HEK293T (cell line): ENCODE data around the gene PLEKHH1.

Experiments used
- CTCF ChIA-PET: fragments of 350-600 bp; formaldehyde crosslinking; extraction: SDS; loops from one replicate; lab custom pipeline; 2021; ENCODE audit warnings: antibody characterized with exemption, inconsistent platforms; lab: Yijun Ruan, JAX
- POLR2A ChIA-PET: fragments of 350-600 bp; formaldehyde crosslinking; extraction: SDS; loops from one replicate; lab custom pipeline; 2020; ENCODE audit warnings: antibody characterized with exemption, inconsistent platforms; lab: Yijun Ruan, JAX
- DNase-seq: peaks from one replicate; pipeline ENCODE4 v3.0.0; 2012; ENCODE audit warnings: mixed read lengths; ENCODE audit errors: extremely low spot score
- ARNT ChIP-seq: fragments of 450-650 bp; IDR thresholded peaks from 2 replicates; pipeline ENCODE4 v1.6.1; 2017; ENCODE audit warnings: mild to moderate bottlenecking
- BHLHE40 ChIP-seq: fragments of 450-650 bp; IDR thresholded peaks from 2 replicates; pipeline ENCODE4 v1.6.1; 2016; ENCODE audit warnings: mild to moderate bottlenecking, moderate library complexity, borderline replicate concordance
- CTBP1 ChIP-seq: fragments of 450-650 bp; IDR thresholded peaks from 2 replicates; pipeline ENCODE4 v1.6.1; 2016; ENCODE audit warnings: borderline replicate concordance
- ELF4 ChIP-seq: fragments of 450-650 bp; IDR thresholded peaks from 2 replicates; pipeline ENCODE4 v1.6.1; 2017; ENCODE audit warnings: antibody characterized with exemption
- FOXA1 ChIP-seq: fragments of 450-650 bp; IDR thresholded peaks from 2 replicates; pipeline ENCODE4 v1.6.1; 2016; ENCODE audit warnings: mild to moderate bottlenecking
- FOXK2 ChIP-seq: fragments of 450-650 bp; IDR thresholded peaks from 2 replicates; pipeline ENCODE4 v1.6.1; 2016; ENCODE audit warnings: mild to moderate bottlenecking
- FOXM1 ChIP-seq: fragments of 450-650 bp; IDR thresholded peaks from 2 replicates; pipeline ENCODE4 v1.6.1; 2017; ENCODE audit warnings: mild to moderate bottlenecking, borderline replicate concordance
- HDGF ChIP-seq: fragments of 450-650 bp; IDR thresholded peaks from 2 replicates; pipeline ENCODE4 v1.6.1; 2017; ENCODE audit warnings: antibody characterized with exemption, borderline replicate concordance
- L3MBTL2 ChIP-seq: fragments of 450-650 bp; conservative IDR thresholded peaks from 2 replicates; pipeline ENCODE4 v1.6.1; 2016; ENCODE audit warnings: mild to moderate bottlenecking
- LEF1 ChIP-seq: fragments of 450-650 bp; IDR thresholded peaks from 2 replicates; pipeline ENCODE4 v1.6.1; 2017; ENCODE audit warnings: mild to moderate bottlenecking, borderline replicate concordance
- NFRKB ChIP-seq: fragments of 450-650 bp; IDR thresholded peaks from 2 replicates; pipeline ENCODE4 v1.6.1; 2016; ENCODE audit warnings: mild to moderate bottlenecking, moderate library complexity
- PKNOX1 ChIP-seq: fragments of 450-650 bp; IDR thresholded peaks from 2 replicates; pipeline ENCODE4 v1.6.1; 2016
- SP1 ChIP-seq: fragments of 450-650 bp; IDR thresholded peaks from 2 replicates; pipeline ENCODE4 v1.6.1; 2017
- SUZ12 ChIP-seq: fragments of 450-650 bp; IDR thresholded peaks from 2 replicates; pipeline ENCODE4 v1.6.1; 2016; ENCODE audit warnings: mild to moderate bottlenecking
- TARDBP ChIP-seq: fragments of 450-650 bp; IDR thresholded peaks from 2 replicates; pipeline ENCODE4 v1.6.1; 2016
- ZNF384 ChIP-seq: fragments of 450-650 bp; IDR thresholded peaks from 2 replicates; pipeline ENCODE4 v1.6.1; 2016

The PLEKHH1 gene

DNA sequence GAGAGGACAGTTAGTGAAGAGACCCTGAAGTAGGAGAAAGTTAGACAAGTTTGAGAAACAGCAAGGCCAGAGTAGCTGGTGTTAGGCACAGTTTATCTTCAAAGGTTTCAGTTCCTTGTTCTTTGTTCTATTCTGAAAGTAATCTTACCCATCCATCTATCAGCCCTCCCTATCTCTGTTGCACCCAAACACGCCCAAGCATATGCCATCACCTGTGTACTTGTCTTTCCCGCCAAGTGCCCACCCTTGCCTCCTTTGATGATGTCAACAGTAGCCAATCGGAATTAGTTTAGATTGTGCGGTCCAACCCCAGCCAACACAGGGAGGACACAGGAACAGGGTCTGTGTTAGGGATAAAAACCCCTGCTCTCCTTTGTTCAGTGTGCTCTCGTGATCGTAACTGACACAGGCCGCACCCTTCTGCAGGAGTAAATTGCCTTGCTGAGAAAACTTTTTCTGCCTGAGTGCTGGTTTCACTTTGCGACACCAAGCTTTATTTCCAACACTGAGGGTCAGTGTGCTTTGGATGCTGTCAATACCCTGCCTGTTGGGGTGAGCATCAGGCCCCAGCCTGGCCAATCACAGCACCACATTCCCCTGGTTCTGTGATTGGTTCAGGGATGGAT lies 39.9 kb upstream of the PLEKHH1 start:
- DNase-seq = no peak
- ChIA-PET POLR2A (no interaction called here), CTCF (no interaction called here)
- TF ChIP-seq CTBP1 (no peak), ARNT (no peak), HDGF (no peak), ZNF384 (no peak), L3MBTL2 (no peak), NFRKB (no peak), SUZ12 (no peak), FOXK2 (no peak), SP1 (no peak), FOXA1 (no peak)

DNA sequence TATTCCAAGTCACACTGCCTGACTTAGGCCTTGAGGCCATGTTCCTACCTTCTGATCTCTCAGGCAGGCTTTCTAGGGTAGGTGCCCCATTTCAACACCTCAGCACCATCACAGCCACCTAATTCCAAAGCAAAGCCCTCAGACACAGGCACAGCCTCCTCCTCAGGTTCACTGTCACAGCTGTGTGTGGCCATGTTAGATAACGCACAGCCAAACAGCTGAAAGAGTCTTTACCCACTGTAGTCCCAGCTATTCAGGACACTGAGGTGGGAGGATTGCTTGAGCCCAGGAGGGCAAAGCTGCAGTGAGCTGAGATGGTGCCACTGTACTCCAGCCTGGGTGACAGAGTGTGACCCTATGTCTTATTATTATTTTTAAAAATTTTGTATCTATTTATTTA lies 37.3 kb upstream of the PLEKHH1 start:
- ChIA-PET POLR2A (no interaction called here), CTCF (no interaction called here)
- DNase-seq = no peak
- TF ChIP-seq FOXK2 (no peak), L3MBTL2 (no peak), SUZ12 (no peak), SP1 (no peak), HDGF (no peak), PKNOX1 (no peak), ARNT (no peak), FOXM1 (no peak), FOXA1 (no peak), ZNF384 (no peak), CTBP1 (no peak), LEF1 (no peak), BHLHE40 (no peak), NFRKB (no peak), ELF4 (no peak), TARDBP (no peak)

GRCh38 chr14:67497216-67497615 lies 35.9 kb upstream of the PLEKHH1 start:
- CTCF ChIA-PET = no interaction called here
- POLR2A ChIA-PET = no interaction called here

DNA sequence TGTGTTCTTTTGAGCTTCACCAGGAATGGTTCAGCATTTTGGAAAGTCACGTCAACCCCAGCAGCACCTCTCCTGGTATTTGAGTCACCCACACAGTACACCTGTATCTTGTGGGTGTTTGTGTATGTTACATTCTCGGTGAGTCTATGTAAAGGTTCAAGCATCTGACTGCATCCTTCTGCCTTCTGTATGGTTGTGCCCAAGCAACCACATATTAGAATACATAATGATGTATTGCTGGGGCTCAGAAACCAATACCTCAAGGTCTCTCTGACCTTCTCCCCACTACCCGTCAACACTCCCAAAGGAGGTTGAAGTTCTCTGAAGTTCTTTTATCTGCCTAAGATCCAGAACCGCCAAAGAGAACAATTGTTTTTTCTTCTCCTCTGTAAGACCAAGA lies 35.4 kb upstream of the PLEKHH1 start:
- DNase-seq = no peak
- TF ChIP-seq FOXM1 = no peak
- TF ChIP-seq NFRKB = no peak
- no peak for TF ChIP-seq SP1
- TF ChIP-seq TARDBP = no peak
- CTCF ChIA-PET = no interaction called here
- POLR2A ChIA-PET = no interaction called here

More at GRCh38 chr14:67497216-67497615, 35.9 kb upstream of the PLEKHH1 start:
- TF ChIP-seq ARNT (no peak), FOXK2 (no peak), SUZ12 (no peak), PKNOX1 (no peak), BHLHE40 (no peak), CTBP1 (no peak), FOXM1 (no peak), SP1 (no peak), NFRKB (no peak), LEF1 (no peak), L3MBTL2 (no peak), HDGF (no peak), FOXA1 (no peak), ELF4 (no peak)
- DNase-seq = no peak

DNA sequence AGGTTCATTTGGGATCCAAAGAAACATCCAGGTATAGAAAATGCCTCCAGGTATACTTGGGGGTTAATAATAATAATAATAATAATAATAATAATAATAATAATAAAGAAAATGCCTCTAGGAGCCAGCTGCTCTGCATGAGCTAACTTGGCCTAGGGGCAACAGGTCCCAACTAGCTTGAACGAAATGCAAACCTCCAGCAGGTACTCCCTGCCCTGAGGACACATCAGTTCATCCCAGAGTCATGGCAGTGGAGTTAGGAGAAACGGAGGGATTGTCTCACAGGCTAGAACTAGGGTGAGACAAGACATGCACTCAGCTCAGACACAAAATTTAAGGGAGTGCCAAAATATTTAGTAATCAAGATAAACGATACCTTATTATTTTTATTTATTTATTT lies 32.1 kb upstream of the PLEKHH1 start:
- no peak for TF ChIP-seq NFRKB
- TF ChIP-seq CTBP1 = no peak
- TF ChIP-seq ZNF384 = no peak
- TF ChIP-seq HDGF = no peak
- TF ChIP-seq SP1 = no peak
- TF ChIP-seq BHLHE40 = no peak
- no peak for TF ChIP-seq TARDBP
- TF ChIP-seq LEF1 = no peak
- no peak for TF ChIP-seq FOXA1
- TF ChIP-seq SUZ12 = no peak
- no peak for TF ChIP-seq FOXM1
- no peak for TF ChIP-seq L3MBTL2
- no peak for TF ChIP-seq PKNOX1
- ChIA-PET POLR2A (interaction anchor here (1.0 kb wide), 1 partner anchor 11 kb away, joined by 3 read pairs; no protein-coding TSS in a partner anchor), CTCF (interaction anchor here (1.5 kb wide), 1 partner anchor 73 kb away, joined by 3 read pairs; no protein-coding TSS in a partner anchor)
- DNase-seq = no peak

DNA sequence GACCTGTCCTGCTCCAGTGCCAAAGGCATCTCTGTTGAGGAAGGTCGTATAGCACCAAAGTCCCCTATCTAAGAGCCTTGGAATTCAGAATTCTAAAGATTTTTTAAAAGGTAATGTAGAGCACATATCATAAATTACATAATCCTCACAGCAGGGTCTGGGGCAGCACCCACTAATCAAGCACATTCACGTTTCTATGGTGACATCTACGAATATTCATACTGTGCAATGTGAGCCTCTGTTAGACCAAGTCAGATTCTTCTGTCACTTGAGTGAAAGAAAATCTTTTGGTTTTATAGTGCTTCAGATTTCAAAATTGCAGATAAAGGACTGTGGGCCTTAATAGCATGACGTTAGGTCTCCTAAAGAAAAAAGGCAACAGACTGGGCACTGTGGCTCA lies 31.4 kb upstream of the PLEKHH1 start:
- no peak for DNase-seq
- POLR2A ChIA-PET = no interaction called here
- CTCF ChIA-PET = no interaction called here
- TF ChIP-seq PKNOX1 (no peak), ZNF384 (no peak), FOXK2 (no peak), FOXM1 (no peak), LEF1 (no peak), ELF4 (no peak), TARDBP (no peak), SP1 (no peak), ARNT (no peak), SUZ12 (no peak)
